Breast epithelium (tissue), 4 donors: Measurements from ENCODE around the gene GNPTG. TPM values are rescaled to one million over a fixed set of nuclear protein-coding genes. Genes with fewer than 3 reads are reported as not detected.

Experiments used
- DNase-seq, 2 donors: peaks; one replicate each; pipeline ENCODE4 v3.0.0-alpha.2; 2019; ENCODE audit warnings: low spot score in 2 of 2
- H3K27ac ChIP-seq, 2 donors: fragments of 200-600 bp; sonication (generic) in 1 of 2; one replicate each; pipeline ENCODE4 v1.5.1; 2016 to 2019; ENCODE audit warnings: mild to moderate bottlenecking in 1 of 2
- H3K27me3 ChIP-seq, 2 donors: fragments of 200-600 bp; sonication (generic) in 1 of 2; one replicate each; pipeline versions ENCODE4 v1.5.1 to v1.6.0; 2017 to 2019; ENCODE audit warnings: control low read depth in 1 of 2, mild to moderate bottlenecking in 1 of 2
- H3K36me3 ChIP-seq: fragments of 200-600 bp; one replicate; pipeline ENCODE4 v1.5.1; 2019
- H3K4me1 ChIP-seq, 2 donors: fragments of 200-600 bp; sonication (generic); one replicate each; pipeline ENCODE4 v1.5.1; 2016 to 2019; ENCODE audit warnings: control low read depth in 1 of 2
- H3K4me3 ChIP-seq, 3 donors: fragments of 200-600 bp; sonication (generic); 1 replicate in 2 of 3; 2 replicates in 1 of 3; pipeline ENCODE4 v1.5.1; 2016 to 2019; ENCODE audit warnings: mild to moderate bottlenecking in 3 of 3, moderate library complexity in 2 of 3
- H3K9me3 ChIP-seq, 2 donors: fragments of 200-600 bp; sonication (generic) in 1 of 2; one replicate each; pipeline ENCODE4 v1.5.1; 2016 to 2019; ENCODE audit warnings: control low read depth in 1 of 2
- CTCF ChIP-seq, 3 donors: fragments of 450-650 bp; IDR thresholded peaks; one replicate each; pipeline ENCODE4 v1.5.1; 2016 to 2017; ENCODE audit warnings: antibody characterized with exemption in 3 of 3, mild to moderate bottlenecking in 3 of 3, moderate library complexity in 3 of 3
- POLR2A ChIP-seq: fragments of 450-650 bp; IDR thresholded peaks from one replicate; pipeline ENCODE4 v1.6.1; 2016; ENCODE audit warnings: antibody characterized with exemption, mild to moderate bottlenecking, moderate library complexity
- POLR2AphosphoS5 ChIP-seq, 3 donors: sonication (generic); formaldehyde crosslinking; IDR thresholded peaks; one replicate each; pipeline ENCODE4 v1.6.1; 2017; ENCODE audit warnings: antibody characterized with exemption in 3 of 3
- intact Hi-C: fragments of 100-400 bp; cut with DNase I; formaldehyde crosslinking; loops from one replicate; pipeline ENCODE4 v1.15.1; 2023; ENCODE audit warnings: low total_unique reads
- total RNA-seq, 3 donors: library from RNA; depleted of rRNA; stranded (reverse); fragments of >200 nt; gene quantifications; one replicate each; pipeline ENCODE4 v1.1.0, GENCODE V29; 2016

The GNPTG gene
- total RNA-seq, 3 donors from 2014 or later = 50.5 to 89.3 (median 58.4) TPM

GRCh38 chr16:1343428-1344242, 8.1 kb upstream of the GNPTG start:
- H3K27ac ChIP-seq = no peak overlapping the region

GRCh38 chr16:1344499-1344898, 7.2 kb upstream of the GNPTG start:
- DNase-seq = no peak
- Histone ChIP-seq H3K27ac (no peak overlapping the region), H3K36me3 (no peaks in the 10 kb centered on the region), H3K4me1 (peaks cover 0 to 4% of the 10 kb centered on the region in 2 donors), H3K9me3 (no peaks in the 10 kb centered on the region), H3K4me3 (no peak overlapping the region), H3K27me3 (no peaks in the 10 kb centered on the region)
- intact Hi-C loops = no loop called here
- TF ChIP-seq POLR2AphosphoS5 (IDR thresholded peaks at IDR 0.05) = no peak
- no peak for TF ChIP-seq POLR2A
- TF ChIP-seq CTCF (IDR thresholded peaks at IDR 0.05) = no peak

More at GRCh38 chr16:1343428-1344242, 8.1 kb upstream of the GNPTG start:
- TF ChIP-seq POLR2A (no peak), CTCF (IDR thresholded peaks at IDR 0.05) (no peak), POLR2AphosphoS5 (IDR thresholded peaks at IDR 0.05) (no peak)
- H3K36me3 ChIP-seq = no peaks in the 10 kb centered on the region
- H3K4me1 ChIP-seq = peaks cover 0 to 4% of the 10 kb centered on the region in 2 donors
- H3K4me3 ChIP-seq = peak overlapping the region in 2 of 3 donors; percentile 39 to 44
- DNase-seq = no peak
- H3K9me3 ChIP-seq = no peaks in the 10 kb centered on the region
- no peaks in the 10 kb centered on the region for H3K27me3 ChIP-seq
- intact Hi-C loops = no loop called here

GRCh38 chr16:1345087-1345486, 6.6 kb upstream of the GNPTG start:
- DNase-seq = no peak
- no peaks in the 10 kb centered on the region for H3K27me3 ChIP-seq
- no peak for TF ChIP-seq POLR2AphosphoS5 (IDR thresholded peaks at IDR 0.05)
- TF ChIP-seq POLR2A = no peak
- no peak for TF ChIP-seq CTCF (IDR thresholded peaks at IDR 0.05)
- H3K4me3 ChIP-seq = no peak overlapping the region
- intact Hi-C loops = no loop called here
- H3K4me1 ChIP-seq = peaks cover 0 to 4% of the 10 kb centered on the region in 2 donors
- no peaks in the 10 kb centered on the region for H3K9me3 ChIP-seq
- H3K27ac ChIP-seq = no peak overlapping the region
- no peaks in the 10 kb centered on the region for H3K36me3 ChIP-seq

- no peak for TF ChIP-seq POLR2A
- no peak for TF ChIP-seq POLR2AphosphoS5 (IDR thresholded peaks at IDR 0.05)
- no peak for TF ChIP-seq CTCF (IDR thresholded peaks at IDR 0.05)
- no peak overlapping the region for H3K4me3 ChIP-seq
- H3K27ac ChIP-seq = no peak overlapping the region
- no peaks in the 10 kb centered on the region for H3K9me3 ChIP-seq
- no peaks in the 10 kb centered on the region for H3K27me3 ChIP-seq
- intact Hi-C loops = loop anchor here (2.0 kb wide), 1 partner anchor 37 kb away; the partner anchor contains the start of gene UBE2I
- no peaks in the 10 kb centered on the region for H3K36me3 ChIP-seq
- peaks cover 4% of the 10 kb centered on the region in 2 donors for H3K4me1 ChIP-seq
- no peak for DNase-seq
Observed at GRCh38 chr16:1345651-1346421, 5.9 kb upstream of the GNPTG start.
